IPS-18c (cell line): ENCODE results near the gene LRRC4B.

Source experiments
- H3K4me3 ChIP-seq: 2 replicates; pipeline ENCODE4 v1.7.0; 2013; ENCODE audit warnings: low read depth, mild to moderate bottlenecking, low read length, moderate library complexity; ENCODE audit not compliant: insufficient read depth
- H3K9me3 ChIP-seq: one replicate; pipeline ENCODE4 v1.6.1; 2013; ENCODE audit warnings: mild to moderate bottlenecking, low read length, moderate library complexity; ENCODE audit not compliant: control insufficient read depth, insufficient read depth

The LRRC4B gene

DNA sequence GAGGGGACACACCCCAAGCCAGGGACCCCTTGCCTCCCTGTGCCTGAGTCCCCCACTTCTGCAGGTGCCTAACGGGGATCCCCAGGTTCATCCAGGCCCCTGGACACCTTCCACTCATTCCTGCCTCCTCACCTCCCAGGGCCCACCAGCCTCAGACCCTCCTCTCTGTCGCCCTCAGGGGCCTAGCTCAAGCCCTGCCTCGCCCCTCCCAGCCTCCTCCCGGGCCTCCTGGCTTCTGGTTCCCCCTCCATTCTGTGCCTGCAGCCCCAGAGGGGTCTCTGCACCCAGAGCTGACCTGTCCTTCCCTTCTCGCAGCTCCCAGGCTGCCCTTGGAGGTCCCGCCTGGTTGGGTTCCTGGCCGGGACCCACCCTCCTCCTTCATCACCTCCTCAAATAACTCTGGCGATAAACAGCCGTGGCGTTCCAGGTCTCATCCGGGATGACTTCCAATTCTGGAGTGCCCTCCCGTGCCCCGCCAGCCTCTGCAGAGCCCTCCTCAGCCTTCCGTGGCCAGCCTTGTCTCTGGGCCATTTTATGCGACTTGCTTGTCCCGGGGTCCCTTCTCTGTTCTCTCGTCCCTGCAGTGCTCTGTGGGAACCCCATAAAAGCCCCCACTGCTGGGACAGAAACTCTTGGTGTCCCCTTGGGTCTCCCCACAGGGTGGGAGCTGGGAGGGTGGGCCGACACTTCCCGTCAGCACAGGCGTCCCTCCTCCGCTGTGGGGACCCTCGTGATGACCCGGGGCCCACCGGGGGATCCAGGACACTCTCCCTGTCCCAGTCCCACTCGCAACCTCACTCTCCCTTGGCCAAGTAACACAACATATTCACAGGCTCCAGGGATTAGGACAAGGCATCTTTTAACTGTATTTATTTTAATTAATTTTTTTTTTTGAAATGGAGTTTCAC lies 66.4 kb downstream of the LRRC4B start:
- Histone ChIP-seq H3K4me3 (no peak overlapping the region), H3K9me3 (no peaks in the 10 kb centered on the region)

GRCh38 chr19:50501186-50501567 lies 67.1 kb downstream of the LRRC4B start:
- Histone ChIP-seq H3K9me3 (no peaks in the 10 kb centered on the region), H3K4me3 (no peak overlapping the region)

DNA sequence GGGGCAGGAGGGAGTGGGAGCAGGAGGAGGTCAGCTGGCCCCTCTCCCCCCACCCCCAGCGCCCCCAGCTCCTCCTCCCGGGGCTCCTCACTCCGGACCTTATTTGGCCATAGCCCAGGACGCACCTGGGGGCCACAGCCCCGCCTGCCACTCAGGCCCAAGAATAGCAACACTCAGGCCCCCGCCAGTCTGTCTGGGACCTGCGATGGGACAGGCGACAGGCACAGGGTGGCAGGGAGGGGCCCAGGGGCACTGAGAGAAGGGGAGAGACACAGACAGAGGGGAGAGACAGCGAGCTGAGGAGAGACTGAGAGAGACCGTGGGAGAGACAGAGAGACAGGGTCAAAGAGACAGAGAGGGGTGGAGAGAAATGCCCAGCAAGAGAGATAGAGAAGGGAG lies 67.5 kb downstream of the LRRC4B start:
- no peak overlapping the region for H3K4me3 ChIP-seq
- no peaks in the 10 kb centered on the region for H3K9me3 ChIP-seq

GRCh38 chr19:50500060-50500752 lies 68.0 kb downstream of the LRRC4B start:
- H3K9me3 ChIP-seq, result no peaks in the 10 kb centered on the region
- H3K4me3 ChIP-seq, result 0 out of 2 replicates have a peak overlapping the region, but pooled peaks have one; percentile 6

- no peaks in the 10 kb centered on the region for H3K9me3 ChIP-seq
- H3K4me3 ChIP-seq, result no peak overlapping the region
These were observed 69.8 kb downstream of the LRRC4B start for GRCh38 chr19:50498219-50499056.

- H3K4me3 ChIP-seq, result no peak overlapping the region
- H3K9me3 ChIP-seq, result no peaks in the 10 kb centered on the region
These were observed 71.2 kb downstream of the LRRC4B start for GRCh38 chr19:50497022-50497405.

- Histone ChIP-seq H3K4me3 (no peak overlapping the region), H3K9me3 (no peaks in the 10 kb centered on the region)
These were observed 71.8 kb downstream of the LRRC4B start for GRCh38 chr19:50496189-50497021.

DNA sequence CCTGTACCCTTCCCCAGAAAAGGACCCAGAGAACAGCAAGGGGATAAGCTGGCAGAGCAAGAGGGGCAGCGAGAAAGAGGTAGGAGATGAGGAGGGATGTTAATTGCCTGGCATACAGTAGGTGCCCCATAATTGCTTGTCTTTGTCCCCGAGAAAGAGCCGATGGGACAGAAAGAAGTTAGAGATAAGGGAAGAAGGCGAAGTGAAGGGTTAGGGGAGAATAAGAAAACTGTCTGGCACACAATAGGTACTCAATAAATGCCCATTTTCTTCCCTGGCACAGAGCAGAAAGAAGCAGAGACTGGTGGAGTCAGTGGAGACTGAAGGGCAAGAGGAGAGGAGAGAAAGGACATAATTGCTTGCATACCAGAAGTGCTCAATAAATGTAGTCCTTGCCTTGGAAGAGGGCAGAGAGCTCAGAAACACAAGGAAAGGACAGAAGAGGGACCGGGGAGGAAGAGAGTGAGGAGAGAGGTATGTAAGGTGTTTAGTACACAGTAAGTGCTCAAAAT lies 73.2 kb downstream of the LRRC4B start:
- H3K4me3 ChIP-seq, result no peak overlapping the region
- peaks cover under 1% of the 10 kb centered on the region for H3K9me3 ChIP-seq

DNA sequence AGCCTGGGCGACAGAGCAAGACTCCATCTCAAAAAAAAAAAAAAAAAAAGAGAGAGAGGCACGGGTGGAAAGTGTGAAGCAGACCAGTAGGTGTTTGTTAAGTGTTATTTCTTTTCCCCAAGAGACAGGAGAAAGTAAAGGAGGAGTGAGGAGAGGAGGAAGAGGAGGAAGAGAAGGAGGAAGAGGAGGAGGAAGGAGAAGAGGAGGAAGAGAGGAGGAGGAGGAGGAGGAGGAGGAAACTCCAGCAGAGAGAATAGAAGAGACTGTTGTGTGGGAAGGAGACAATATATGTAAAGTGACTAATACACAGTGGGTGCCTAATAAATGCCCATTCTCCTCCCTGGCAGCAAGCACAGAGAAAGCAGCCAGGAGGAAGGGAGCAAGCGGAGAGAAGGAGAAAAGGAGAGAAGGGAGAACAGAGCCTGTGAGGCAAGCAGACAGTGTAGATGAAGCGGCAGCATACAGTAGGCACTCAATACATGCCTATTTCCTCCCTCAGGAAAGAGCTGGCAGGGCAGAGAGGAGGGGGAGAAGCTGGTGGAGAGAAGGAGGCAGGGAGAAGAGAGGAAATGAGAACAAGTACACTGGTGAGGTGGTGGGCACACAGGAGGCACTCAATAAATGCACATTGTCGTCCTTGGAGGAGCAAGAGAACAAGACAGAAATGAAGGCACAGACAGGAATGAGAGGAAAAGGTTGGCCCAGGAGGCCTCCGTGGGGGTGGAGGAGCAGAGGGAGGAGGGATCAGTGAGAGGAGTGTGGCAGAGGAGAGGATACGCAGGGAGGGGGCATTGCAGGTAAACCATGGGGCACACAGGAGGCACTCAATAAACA lies 73.8 kb downstream of the LRRC4B start:
- Histone ChIP-seq H3K4me3 (no peak overlapping the region), H3K9me3 (peaks cover 2% of the 10 kb centered on the region)

DNA sequence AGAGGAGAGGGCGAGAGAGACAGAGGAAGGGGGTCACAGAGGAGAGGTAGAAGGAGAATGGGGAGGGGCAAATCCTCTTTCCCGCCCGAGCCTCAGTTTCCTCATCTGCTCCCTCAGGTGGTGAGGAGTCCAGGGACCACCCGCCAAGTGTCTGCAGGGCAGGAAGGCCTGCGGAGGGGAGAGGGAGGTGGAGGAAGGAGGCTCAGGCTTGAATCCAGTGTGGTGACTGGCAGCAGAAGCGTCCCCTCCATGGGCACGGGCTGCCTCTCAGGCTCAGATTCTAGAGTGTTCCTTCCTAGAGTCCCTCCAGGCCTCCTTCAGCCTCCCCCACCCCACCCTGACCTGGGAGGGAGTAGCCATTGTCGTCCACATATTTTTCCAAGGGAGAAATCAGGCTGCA lies 75.1 kb downstream of the LRRC4B start:
- Histone ChIP-seq H3K4me3 (no peak overlapping the region), H3K9me3 (peaks cover 6% of the 10 kb centered on the region)

DNA sequence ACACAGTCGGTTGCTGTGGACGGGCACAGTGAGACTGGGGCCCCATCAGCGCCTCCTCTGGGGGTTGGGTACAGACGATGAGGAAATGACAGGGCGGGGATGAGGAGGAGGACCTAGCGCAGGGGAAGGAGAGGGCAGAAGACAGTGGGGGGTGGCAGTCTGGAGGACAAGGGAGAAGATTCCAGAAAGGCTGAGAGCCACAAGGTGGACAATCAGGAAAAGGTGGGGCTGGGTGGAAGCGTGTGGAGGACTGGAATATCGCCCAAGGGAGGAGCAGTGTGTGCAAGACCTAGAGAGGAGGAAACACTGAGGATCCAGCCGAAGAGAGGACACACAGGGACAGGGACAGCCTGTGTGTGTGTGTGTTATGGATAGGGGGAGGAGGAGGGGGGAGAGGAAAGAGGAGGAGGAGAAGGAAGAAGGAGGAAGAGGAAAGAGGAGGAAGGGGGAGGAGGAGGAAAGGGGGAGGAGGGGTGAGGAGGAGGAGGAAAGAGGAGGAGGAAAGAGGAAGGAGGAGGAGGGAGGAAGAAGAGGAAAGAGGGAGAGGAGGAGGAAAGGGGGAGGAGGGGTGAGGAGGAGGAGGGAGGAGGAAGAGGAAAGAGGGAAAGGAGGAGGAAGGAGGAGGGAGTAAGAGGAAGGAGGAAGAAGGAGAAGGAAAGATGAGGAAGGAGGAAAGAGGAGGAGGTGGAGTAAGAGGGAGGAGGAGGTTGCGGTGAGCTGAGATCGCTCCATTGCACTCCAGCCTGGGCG lies 75.8 kb downstream of the LRRC4B start:
- no peak overlapping the region for H3K4me3 ChIP-seq
- H3K9me3 ChIP-seq, result peaks cover 6% of the 10 kb centered on the region

GRCh38 chr19:50490991-50491472 lies 77.2 kb downstream of the LRRC4B start:
- Histone ChIP-seq H3K9me3 (peaks cover 16% of the 10 kb centered on the region), H3K4me3 (no peak overlapping the region)

DNA sequence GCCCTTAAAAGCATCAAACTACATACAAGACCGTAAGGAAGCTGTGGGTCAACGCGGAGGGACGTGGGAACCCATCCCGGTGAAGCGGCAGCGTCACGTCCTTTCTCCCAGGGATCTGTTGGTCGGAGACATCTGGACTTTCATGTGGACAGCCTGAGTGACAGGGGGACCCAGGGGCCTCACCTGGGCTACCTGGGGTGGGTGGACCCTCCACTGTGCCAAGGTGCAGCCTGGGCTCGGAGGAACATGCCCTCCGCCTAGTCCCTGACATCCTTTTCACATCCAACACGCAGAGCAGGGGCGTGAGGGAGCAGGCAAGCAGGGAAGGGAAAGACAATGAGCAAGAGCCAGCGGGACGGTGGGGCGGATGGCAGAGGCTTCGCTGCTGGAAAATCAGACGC lies 77.8 kb downstream of the LRRC4B start:
- H3K9me3 ChIP-seq, result peaks cover 22% of the 10 kb centered on the region
- no peak overlapping the region; the same call in 1 of the 2 replicates for H3K4me3 ChIP-seq

GRCh38 chr19:50489461-50490011 lies 78.7 kb downstream of the LRRC4B start:
- Histone ChIP-seq H3K4me3 (peak overlapping the region; percentile 11), H3K9me3 (peaks cover 25% of the 10 kb centered on the region)
